Measurements from ENCODE around the gene DISC1.
A peak's percentile ranks its signal among the peaks of the same experiment; 100 is the strongest.

Gene DISC1

DNA sequence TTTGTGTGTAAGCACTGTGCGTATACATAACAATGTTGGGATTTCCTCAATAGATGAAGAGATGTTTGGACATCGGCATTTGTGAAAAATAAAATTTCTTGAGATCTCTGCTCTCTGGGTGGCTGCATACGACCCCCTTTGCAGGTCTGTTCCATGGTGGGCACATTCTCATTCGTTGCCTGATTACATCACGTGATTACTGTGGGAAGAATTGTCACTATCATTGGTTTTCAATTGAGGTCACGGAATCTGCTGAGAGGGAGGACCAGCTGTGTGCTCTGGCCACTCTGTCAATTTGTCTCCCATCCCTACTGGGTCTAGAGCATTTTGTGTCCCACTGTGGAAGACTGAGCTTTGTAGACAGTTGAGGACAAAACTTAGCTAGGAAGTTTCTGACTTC is 81.8 kb downstream of the DISC1 start:
- no peak for TF ChIP-seq ELF4 (IDR thresholded peaks at IDR 0.05)
- no peak for TF ChIP-seq ARNT (IDR thresholded peaks at IDR 0.05)
- TF ChIP-seq ZNF384 (IDR thresholded peaks at IDR 0.05): no peak
- no peak for TF ChIP-seq HDGF (IDR thresholded peaks at IDR 0.05; ENCODE audit: borderline replicate concordance)
- no peak for TF ChIP-seq SP1 (IDR thresholded peaks at IDR 0.05)
- no peak for TF ChIP-seq FOXM1 (IDR thresholded peaks at IDR 0.05; ENCODE audit: borderline replicate concordance)
- no peak for TF ChIP-seq SUZ12 (IDR thresholded peaks at IDR 0.05)
- TF ChIP-seq NFRKB (IDR thresholded peaks at IDR 0.05): no peak
- POLR2A ChIA-PET: no interaction called here
- CTCF ChIA-PET: no interaction called here
- DNase-seq (ENCODE audit: extremely low spot score): no peak

DNA sequence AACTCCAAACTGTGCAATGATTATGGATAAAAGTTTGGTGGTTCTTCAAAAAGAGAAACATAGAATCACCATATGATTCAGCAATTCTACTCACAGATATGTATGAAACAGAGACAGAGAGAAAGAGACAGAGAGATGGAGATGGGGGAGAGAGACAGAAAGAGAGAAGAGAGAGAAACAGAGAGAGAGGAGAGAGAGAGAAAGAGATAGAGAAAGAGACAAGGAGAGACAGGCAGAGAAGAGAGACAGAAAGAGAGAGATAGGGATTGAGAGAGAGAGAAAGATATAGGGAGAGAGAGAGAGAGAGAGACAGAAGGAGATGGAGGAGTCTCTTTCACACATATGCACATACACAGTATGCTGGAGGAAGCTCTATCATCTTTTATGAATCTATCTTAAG is 87.8 kb downstream of the DISC1 start:
- TF ChIP-seq L3MBTL2 (conservative IDR thresholded peaks at IDR 0.05) (0 out of 2 replicates have a peak, but pooled peaks have one; percentile 23), TARDBP (IDR thresholded peaks at IDR 0.05) (no peak)
- POLR2A ChIA-PET: no interaction called here
- CTCF ChIA-PET: no interaction called here
- DNase-seq (ENCODE audit: extremely low spot score): no peak

- ChIA-PET POLR2A (no interaction called here), CTCF (interaction anchor here (0.6 to 2.1 kb wide), 2 partner anchors 9 to 74 kb away, joined by 7 to 8 read pairs; no protein-coding TSS in a partner anchor)
- DNase-seq (ENCODE audit: extremely low spot score): no peak
- TF ChIP-seq CTBP1 (IDR thresholded peaks at IDR 0.05; ENCODE audit: borderline replicate concordance) (no peak), SP1 (IDR thresholded peaks at IDR 0.05) (no peak), L3MBTL2 (conservative IDR thresholded peaks at IDR 0.05) (no peak), TARDBP (IDR thresholded peaks at IDR 0.05) (no peak), ZNF384 (IDR thresholded peaks at IDR 0.05) (no peak), LEF1 (IDR thresholded peaks at IDR 0.05; ENCODE audit: borderline replicate concordance) (no peak), FOXA1 (IDR thresholded peaks at IDR 0.05) (no peak), SUZ12 (IDR thresholded peaks at IDR 0.05) (no peak), ARNT (IDR thresholded peaks at IDR 0.05) (no peak), HDGF (IDR thresholded peaks at IDR 0.05; ENCODE audit: borderline replicate concordance) (no peak), FOXK2 (IDR thresholded peaks at IDR 0.05) (no peak), BHLHE40 (IDR thresholded peaks at IDR 0.05; ENCODE audit: borderline replicate concordance) (no peak), ELF4 (IDR thresholded peaks at IDR 0.05) (no peak), PKNOX1 (IDR thresholded peaks at IDR 0.05) (no peak), FOXM1 (IDR thresholded peaks at IDR 0.05; ENCODE audit: borderline replicate concordance) (no peak)
These were observed 89.5 kb downstream of the DISC1 start for GRCh38 chr1:231715816-231716722.

GRCh38 chr1:231716879-231717278 is 90.3 kb downstream of the DISC1 start:
- TF ChIP-seq ELF4 (IDR thresholded peaks at IDR 0.05): no peak
- no peak for DNase-seq (ENCODE audit: extremely low spot score)
- POLR2A ChIA-PET: no interaction called here
- CTCF ChIA-PET: interaction anchor here (0.6 to 2.1 kb wide), 2 partner anchors 8 to 73 kb away, joined by 7 to 8 read pairs; no protein-coding TSS in a partner anchor

- POLR2A ChIA-PET: no interaction called here
- TF ChIP-seq FOXM1 (IDR thresholded peaks at IDR 0.05; ENCODE audit: borderline replicate concordance) (no peak), BHLHE40 (IDR thresholded peaks at IDR 0.05; ENCODE audit: borderline replicate concordance) (no peak), FOXA1 (IDR thresholded peaks at IDR 0.05) (no peak), L3MBTL2 (conservative IDR thresholded peaks at IDR 0.05) (no peak), SUZ12 (IDR thresholded peaks at IDR 0.05) (no peak), CTBP1 (IDR thresholded peaks at IDR 0.05; ENCODE audit: borderline replicate concordance) (no peak), SP1 (IDR thresholded peaks at IDR 0.05) (no peak), NFRKB (IDR thresholded peaks at IDR 0.05) (no peak), LEF1 (IDR thresholded peaks at IDR 0.05; ENCODE audit: borderline replicate concordance) (no peak), ARNT (IDR thresholded peaks at IDR 0.05) (no peak), FOXK2 (IDR thresholded peaks at IDR 0.05) (no peak), ZNF384 (IDR thresholded peaks at IDR 0.05) (no peak), HDGF (IDR thresholded peaks at IDR 0.05; ENCODE audit: borderline replicate concordance) (no peak), ELF4 (IDR thresholded peaks at IDR 0.05) (no peak), TARDBP (IDR thresholded peaks at IDR 0.05) (no peak), PKNOX1 (IDR thresholded peaks at IDR 0.05) (no peak)
These were observed 93.0 kb downstream of the DISC1 start for GRCh38 chr1:231719485-231720183.

GRCh38 chr1:231720652-231721325 is 94.2 kb downstream of the DISC1 start:
- no peak for DNase-seq (ENCODE audit: extremely low spot score)
- POLR2A ChIA-PET: no interaction called here
- CTCF ChIA-PET: interaction anchor here (1.3 kb wide), 1 partner anchor 70 kb away, joined by 3 read pairs; no protein-coding TSS in a partner anchor
- TF ChIP-seq ELF4 (IDR thresholded peaks at IDR 0.05): no peak
- no peak for TF ChIP-seq NFRKB (IDR thresholded peaks at IDR 0.05)
- no peak for TF ChIP-seq CTBP1 (IDR thresholded peaks at IDR 0.05; ENCODE audit: borderline replicate concordance)
- no peak for TF ChIP-seq ARNT (IDR thresholded peaks at IDR 0.05)
- TF ChIP-seq FOXM1 (IDR thresholded peaks at IDR 0.05; ENCODE audit: borderline replicate concordance): no peak
- no peak for TF ChIP-seq TARDBP (IDR thresholded peaks at IDR 0.05)

More at GRCh38 chr1:231719485-231720183, 93.0 kb downstream of the DISC1 start:
- DNase-seq (ENCODE audit: extremely low spot score): no peak
- CTCF ChIA-PET: interaction anchor here (1.1 to 1.3 kb wide), 2 partner anchors 15 to 68 kb away, joined by 3 read pairs; no protein-coding TSS in a partner anchor
